GM23248 (cell line): Measurements from ENCODE around the gene MAP7D3. TPM values are rescaled to one million over a fixed set of nuclear protein-coding genes. Genes with fewer than 3 reads are reported as not detected.
A peak's percentile ranks its signal among the peaks of the same experiment; 100 is the strongest.

Experiments used
- DNase-seq: peaks from one replicate; pipeline ENCODE4 v3.0.0-alpha.2; 2015
- H2AFZ ChIP-seq: fragments of 200-600 bp; sonication (generic); 2 replicates; pipeline ENCODE4 v1.6.1; 2016; ENCODE audit warnings: antibody characterized with exemption
- H3F3A ChIP-seq: fragments of 200-600 bp; sonication (generic); 2 replicates; pipeline ENCODE4 v1.6.1; 2016; ENCODE audit warnings: mild to moderate bottlenecking, antibody characterized with exemption, mixed run types; ENCODE audit not compliant: insufficient read depth
- H3K27ac ChIP-seq: fragments of 200-600 bp; sonication (generic); 2 replicates; pipeline ENCODE4 v1.5.1; 2016; ENCODE audit warnings: mild to moderate bottlenecking
- H3K27me3 ChIP-seq: fragments of 200-600 bp; sonication (generic); replicated peaks from 2 replicates; pipeline ENCODE4 v1.6.1; 2016; ENCODE audit warnings: mild to moderate bottlenecking; ENCODE audit not compliant: insufficient read depth
- H3K36me3 ChIP-seq: fragments of 200-600 bp; sonication (generic); 2 replicates; pipeline ENCODE4 v1.6.1; 2016; ENCODE audit warnings: low read depth, mild to moderate bottlenecking
- H3K4me1 ChIP-seq: fragments of 200-600 bp; sonication (generic); 2 replicates; pipeline ENCODE4 v1.6.1; 2016; ENCODE audit warnings: mild to moderate bottlenecking; ENCODE audit not compliant: insufficient read depth
- H3K4me2 ChIP-seq: fragments of 200-600 bp; sonication (generic); one replicate; pipeline ENCODE4 v1.6.1; 2016; ENCODE audit warnings: mild to moderate bottlenecking; ENCODE audit not compliant: unreplicated experiment
- H3K4me3 ChIP-seq: fragments of 200-600 bp; sonication (generic); 2 replicates; pipeline ENCODE4 v1.5.1; 2016; ENCODE audit warnings: mild to moderate bottlenecking
- H3K79me2 ChIP-seq: fragments of 200-600 bp; sonication (generic); 2 replicates; pipeline ENCODE4 v1.6.1; 2016; ENCODE audit warnings: mild to moderate bottlenecking; ENCODE audit not compliant: insufficient read depth
- H3K9ac ChIP-seq: fragments of 200-600 bp; sonication (generic); 2 replicates; pipeline ENCODE4 v1.6.1; 2016; ENCODE audit warnings: mild to moderate bottlenecking
- H3K9me2 ChIP-seq: fragments of 200-600 bp; sonication (generic); 2 replicates; pipeline ENCODE4 v1.6.1; 2016; ENCODE audit warnings: mixed run types, mild to moderate bottlenecking, moderate library complexity; ENCODE audit not compliant: insufficient read depth
- H3K9me3 ChIP-seq: fragments of 200-600 bp; sonication (generic); one replicate; pipeline ENCODE4 v1.6.1; 2017; ENCODE audit warnings: low read depth
- H4K20me1 ChIP-seq: fragments of 200-600 bp; sonication (generic); 2 replicates; pipeline ENCODE4 v1.6.0; 2016; ENCODE audit not compliant: insufficient read depth
- EZH2 ChIP-seq: fragments of 200-600 bp; sonication (generic); IDR thresholded peaks from 2 replicates; pipeline ENCODE4 v1.6.1; 2018; ENCODE audit warnings: antibody characterized with exemption, mild to moderate bottlenecking; ENCODE audit not compliant: insufficient read depth, poor library complexity, severe bottlenecking
- EZH2phosphoT487 ChIP-seq: fragments of 200-600 bp; sonication (generic); IDR thresholded peaks from 2 replicates; pipeline ENCODE4 v1.6.1; 2018; ENCODE audit warnings: antibody characterized with exemption, moderate library complexity, mild to moderate bottlenecking, low read depth; ENCODE audit not compliant: insufficient read depth
- WGBS, 2 experiments: methylation state at CpG; one replicate each; pipeline ENCODE4 v1.1.6; 2015 to 2017; ENCODE audit warnings: low lambda C conversion rate in 2 of 2, low coverage in 1 of 2; ENCODE audit errors: missing lambda C conversion rate in 2 of 2; 5-methylcytosine and 5-hydroxymethylcytosine counted together
- in situ Hi-C: fragments of 300-500 bp; cut with MboI; formaldehyde crosslinking; loops from 2 replicates; pipeline ENCODE4 v1.15.0; 2020
- polyA plus RNA-seq: library from polyadenylated mRNA; unstranded; fragments of >200 nt; fragmentation: Nextera tagmentation; extraction: Ambion mirVana; gene quantifications from 2 replicates; pipeline ENCODE4 v1.2.1, GENCODE V29; 2016
- total RNA-seq: library from RNA; depleted of rRNA; stranded (reverse); fragments of >200 nt; shearing (Covaris generic); gene quantifications from 2 replicates; pipeline ENCODE4 v1.2.3, GENCODE V29; 2014

The MAP7D3 gene
- total and polyA plus RNA-seq, 2 experiments from 2014 or later, result 14.2 to 14.4 TPM

- H3K36me3 ChIP-seq, result no peaks in the 10 kb centered on the region
- H3K9ac ChIP-seq, result no peak overlapping the region
- H3K9me2 ChIP-seq, result no peaks in the 10 kb centered on the region
- WGBS, 2 experiments, result 78 to 100% methylated on average over 1 of the region's 1 CpG
- peaks cover 1% of the 10 kb centered on the region; the same call in 1 of the 2 replicates for H3K4me1 ChIP-seq
- no peaks in the 10 kb centered on the region for H4K20me1 ChIP-seq
- H3F3A ChIP-seq, result no peaks in the 10 kb centered on the region
- H3K9me3 ChIP-seq, result no peaks in the 10 kb centered on the region
- H3K79me2 ChIP-seq, result no peaks in the 10 kb centered on the region
- DNase-seq, result no peak
- no peak overlapping the region for H3K4me3 ChIP-seq
- no peak overlapping the region for H2AFZ ChIP-seq
- H3K27ac ChIP-seq, result no peak overlapping the region
- no peak overlapping the region for H3K4me2 ChIP-seq
- in situ Hi-C loops, result loop anchor here (25.0 kb wide), 1 partner anchor 230 kb away; no protein-coding TSS in a partner anchor
- no peak for TF ChIP-seq EZH2phosphoT487
- no peak for TF ChIP-seq EZH2
- H3K27me3 ChIP-seq, result no peaks in the 10 kb centered on the region
Measured at GRCh38 chrX:136266828-136267227, 15.6 kb upstream of the MAP7D3 start.

- H4K20me1 ChIP-seq, result no peaks in the 10 kb centered on the region
- H3K36me3 ChIP-seq, result no peaks in the 10 kb centered on the region
- H3K79me2 ChIP-seq, result no peaks in the 10 kb centered on the region
- no peak for DNase-seq
- WGBS, 2 experiments, result 83 to 97% methylated on average over 3 of the region's 7 CpGs
- no peak overlapping the region for H3K4me2 ChIP-seq
- H3K4me3 ChIP-seq, result no peak overlapping the region
- no peak overlapping the region for H2AFZ ChIP-seq
- H3K4me1 ChIP-seq, result peaks cover 30% of the 10 kb centered on the region
- no peak overlapping the region for H3K27ac ChIP-seq
- H3F3A ChIP-seq, result peaks cover 19% of the 10 kb centered on the region
- H3K9me3 ChIP-seq, result no peaks in the 10 kb centered on the region
- TF ChIP-seq EZH2phosphoT487 (no peak), EZH2 (no peak)
- in situ Hi-C loops, result loop anchor here (25.0 kb wide), 1 partner anchor 226 kb away; no protein-coding TSS in a partner anchor
- H3K9me2 ChIP-seq, result no peaks in the 10 kb centered on the region
- H3K27me3 ChIP-seq, result no peaks in the 10 kb centered on the region
- H3K9ac ChIP-seq, result no peak overlapping the region
Measured at GRCh38 chrX:136262812-136263315, 11.7 kb upstream of the MAP7D3 start.

- Histone ChIP-seq H3K9me3 (no peaks in the 10 kb centered on the region), H4K20me1 (no peaks in the 10 kb centered on the region), H3K4me1 (peaks cover 30% of the 10 kb centered on the region), H3F3A (peaks cover 19% of the 10 kb centered on the region), H3K79me2 (no peaks in the 10 kb centered on the region), H3K4me2 (no peak overlapping the region), H3K27me3 (no peaks in the 10 kb centered on the region), H3K9me2 (no peaks in the 10 kb centered on the region), H3K4me3 (no peak overlapping the region), H3K36me3 (no peaks in the 10 kb centered on the region), H3K9ac (no peak overlapping the region), H2AFZ (no peak overlapping the region), H3K27ac (no peak overlapping the region)
- in situ Hi-C loops, result loop anchor here (25.0 kb wide), 1 partner anchor 225 kb away; no protein-coding TSS in a partner anchor
- 91 to 93% methylated on average over 5 of the region's 5 CpGs for WGBS, 2 experiments
- no peak for DNase-seq
- TF ChIP-seq EZH2phosphoT487 (no peak), EZH2 (no peak)
Measured at GRCh38 chrX:136262243-136262642, 11.0 kb upstream of the MAP7D3 start.

GRCh38 chrX:136261321-136261720 lies 10.1 kb upstream of the MAP7D3 start:
- Histone ChIP-seq H3K9me2 (no peaks in the 10 kb centered on the region), H3K36me3 (no peaks in the 10 kb centered on the region), H3K4me1 (peaks cover 30% of the 10 kb centered on the region), H3K9ac (peak overlapping the region; percentile 41; the same call in 1 of the 2 replicates), H2AFZ (no peak overlapping the region), H3K27me3 (no peaks in the 10 kb centered on the region), H3K4me3 (no peak overlapping the region), H3K4me2 (peak overlapping the region; percentile 48), H3F3A (peaks cover 19% of the 10 kb centered on the region), H3K79me2 (no peaks in the 10 kb centered on the region), H3K27ac (peak overlapping the region; percentile 88), H3K9me3 (no peaks in the 10 kb centered on the region), H4K20me1 (no peaks in the 10 kb centered on the region)
- peak; percentile 34 for DNase-seq
- TF ChIP-seq EZH2 (no peak), EZH2phosphoT487 (no peak)
- WGBS, 2 experiments, result 79 to 81% methylated on average over 7 of the region's 7 CpGs
- in situ Hi-C loops, result loop anchor here (25.0 kb wide), 1 partner anchor 224 kb away; no protein-coding TSS in a partner anchor

GRCh38 chrX:136260776-136261175 lies 9.6 kb upstream of the MAP7D3 start:
- no peak overlapping the region for H2AFZ ChIP-seq
- H3K27ac ChIP-seq, result peak overlapping the region; percentile 88
- H3F3A ChIP-seq, result peaks cover 19% of the 10 kb centered on the region
- H3K27me3 ChIP-seq, result no peaks in the 10 kb centered on the region
- H3K4me1 ChIP-seq, result peaks cover 30% of the 10 kb centered on the region
- in situ Hi-C loops, result loop anchor here (25.0 kb wide), 1 partner anchor 223 kb away; no protein-coding TSS in a partner anchor
- no peaks in the 10 kb centered on the region for H3K36me3 ChIP-seq
- peak; percentile 82 for DNase-seq
- no peaks in the 10 kb centered on the region for H4K20me1 ChIP-seq
- H3K4me2 ChIP-seq, result peak overlapping the region; percentile 53
- TF ChIP-seq EZH2phosphoT487, result no peak
- TF ChIP-seq EZH2, result no peak
- peak overlapping the region; percentile 41; the same call in 1 of the 2 replicates for H3K9ac ChIP-seq
- H3K9me2 ChIP-seq, result no peaks in the 10 kb centered on the region
- no peak overlapping the region for H3K4me3 ChIP-seq
- no peaks in the 10 kb centered on the region for H3K79me2 ChIP-seq
- no peaks in the 10 kb centered on the region for H3K9me3 ChIP-seq
